Epithelial cell of proximal tubule (primary cell): ENCODE data around the gene CLEC3A. TPM values are rescaled to one million over a fixed set of nuclear protein-coding genes. Genes with fewer than 3 reads are reported as not detected.
A peak's percentile ranks its signal among the peaks of the same experiment; 100 is the strongest.

Experiments
- DNase-seq: peaks from one replicate; pipeline ENCODE4 v3.0.0-alpha.2; 2011; ENCODE audit warnings: low read depth
- H3K4me3 ChIP-seq: 2 replicates; pipeline ENCODE4 v1.5.1; 2011; ENCODE audit warnings: low read depth, mild to moderate bottlenecking, low read length
- CTCF ChIP-seq: conservative IDR thresholded peaks from 2 replicates; pipeline ENCODE4 v1.5.1; 2012; ENCODE audit warnings: low read depth, mild to moderate bottlenecking, low read length
- total RNA-seq: library from RNA; depleted of rRNA; stranded (reverse); fragments of >200 nt; gene quantifications from 2 replicates; pipeline ENCODE4 v1.2.3, GENCODE V29; 2015

CLEC3A gene
- total RNA-seq, 1 donor from 2014 or later = not detected

GRCh38 chr16:78001451-78002025 lies 20.8 kb upstream of the CLEC3A start:
- no peak overlapping the region for H3K4me3 ChIP-seq
- DNase-seq = no peak
- TF ChIP-seq CTCF = no peak

GRCh38 chr16:78002915-78003538 lies 19.3 kb upstream of the CLEC3A start:
- TF ChIP-seq CTCF = peak; percentile 90
- DNase-seq = peak; percentile 32
- no peak overlapping the region for H3K4me3 ChIP-seq

GRCh38 chr16:78004517-78004916 lies 17.8 kb upstream of the CLEC3A start:
- no peak overlapping the region for H3K4me3 ChIP-seq
- TF ChIP-seq CTCF = no peak
- DNase-seq = no peak

GRCh38 chr16:78005881-78006280 lies 16.5 kb upstream of the CLEC3A start:
- TF ChIP-seq CTCF = peak; percentile 23
- DNase-seq = no peak

GRCh38 chr16:78007121-78007520 lies 15.2 kb upstream of the CLEC3A start:
- no peak for TF ChIP-seq CTCF
- DNase-seq = no peak
- H3K4me3 ChIP-seq = no peak overlapping the region

More at GRCh38 chr16:78005881-78006280, 16.5 kb upstream of the CLEC3A start:
- H3K4me3 ChIP-seq = no peak overlapping the region

- no peak for DNase-seq
- no peak overlapping the region for H3K4me3 ChIP-seq
- TF ChIP-seq CTCF = no peak
Measured at GRCh38 chr16:78024159-78024558, 1.8 kb downstream of the CLEC3A start.

- DNase-seq = no peak
- TF ChIP-seq CTCF = no peak
- no peak overlapping the region for H3K4me3 ChIP-seq
Measured at GRCh38 chr16:78025631-78026030, 3.3 kb downstream of the CLEC3A start.
